H9 (cell line): ENCODE measurements around the gene MYH15. TPM values are rescaled to one million over a fixed set of nuclear protein-coding genes. Genes with fewer than 3 reads are reported as not detected.

Experiments
- DNase-seq: peaks from one replicate; pipeline ENCODE4 v3.0.0-alpha.2; 2017
- H2AFZ ChIP-seq: one replicate; pipeline ENCODE4 v1.6.1; 2013; ENCODE audit warnings: mild to moderate bottlenecking, low read length, control low read depth, moderate library complexity
- H2AK5ac ChIP-seq: 2 replicates; pipeline ENCODE4 v1.6.1; 2013; ENCODE audit warnings: low read length, control low read depth, mixed read lengths; ENCODE audit not compliant: insufficient read length
- H2BK120ac ChIP-seq: one replicate; pipeline ENCODE4 v1.6.1; 2013; ENCODE audit warnings: low read depth, mild to moderate bottlenecking, low read length, control low read depth, inconsistent platforms; ENCODE audit not compliant: poor library complexity, severe bottlenecking
- H2BK12ac ChIP-seq: 2 replicates; pipeline ENCODE4 v1.6.1; 2013; ENCODE audit warnings: low read length, control low read depth, mixed read lengths, low read depth; ENCODE audit not compliant: insufficient read length
- H2BK15ac ChIP-seq: 2 replicates; pipeline ENCODE4 v1.6.1; 2013; ENCODE audit warnings: low read depth, low read length, control low read depth
- H2BK20ac ChIP-seq: one replicate; pipeline ENCODE4 v1.6.1; 2013; ENCODE audit warnings: low read depth, mild to moderate bottlenecking, low read length, control low read depth, inconsistent platforms; ENCODE audit not compliant: poor library complexity, severe bottlenecking
- H2BK5ac ChIP-seq: 2 replicates; pipeline ENCODE4 v1.6.1; 2013; ENCODE audit warnings: low read length, control low read depth, mixed read lengths; ENCODE audit not compliant: insufficient read length
- H3K14ac ChIP-seq: 2 replicates; pipeline ENCODE4 v1.6.1; 2013; ENCODE audit warnings: low read length, control low read depth; ENCODE audit not compliant: insufficient read depth
- H3K18ac ChIP-seq: 2 replicates; pipeline ENCODE4 v1.6.1; 2013; ENCODE audit warnings: low read depth, mild to moderate bottlenecking, mixed read lengths, low read length, control low read depth; ENCODE audit not compliant: insufficient read length
- H3K23ac ChIP-seq: 2 replicates; pipeline ENCODE4 v1.6.1; 2013; ENCODE audit warnings: low read length, control low read depth, mixed read lengths, low read depth; ENCODE audit not compliant: insufficient read length
- H3K23me2 ChIP-seq: 2 replicates; pipeline ENCODE4 v1.6.1; 2013; ENCODE audit warnings: low read depth, mild to moderate bottlenecking, mixed read lengths, low read length, control low read depth; ENCODE audit not compliant: insufficient read length, poor library complexity, severe bottlenecking
- H3K27ac ChIP-seq: 2 replicates; pipeline ENCODE4 v1.5.1; 2013; ENCODE audit warnings: low read length, control low read depth, mixed read lengths, low read depth; ENCODE audit not compliant: insufficient read length
- H3K27me3 ChIP-seq: 2 replicates; pipeline ENCODE4 v1.6.1; 2013; ENCODE audit warnings: low read length, control low read depth, inconsistent platforms; ENCODE audit not compliant: insufficient read depth
- H3K4ac ChIP-seq: 2 replicates; pipeline ENCODE4 v1.6.1; 2013; ENCODE audit warnings: low read depth, mild to moderate bottlenecking, control low read depth, inconsistent platforms, low read length, moderate library complexity
- H3K4me1 ChIP-seq: 2 replicates; pipeline ENCODE4 v1.6.1; 2013; ENCODE audit warnings: low read length, control low read depth, inconsistent platforms; ENCODE audit not compliant: insufficient read depth
- H3K4me2 ChIP-seq: 2 replicates; pipeline ENCODE4 v1.6.1; 2013; ENCODE audit warnings: low read length, control low read depth, mixed read lengths; ENCODE audit not compliant: insufficient read length, insufficient read depth
- H3K56ac ChIP-seq: 2 replicates; pipeline ENCODE4 v1.6.1; 2013; ENCODE audit warnings: low read depth, mild to moderate bottlenecking, mixed read lengths, low read length, control low read depth; ENCODE audit not compliant: insufficient read length
- H3K79me1 ChIP-seq: 2 replicates; pipeline ENCODE4 v1.6.1; 2013; ENCODE audit warnings: low read depth, mild to moderate bottlenecking, moderate library complexity, low read length, control low read depth, inconsistent platforms; ENCODE audit not compliant: insufficient read depth, poor library complexity, severe bottlenecking
- H3K79me2 ChIP-seq: 2 replicates; pipeline ENCODE4 v1.6.1; 2013; ENCODE audit warnings: low read length, control low read depth, inconsistent platforms; ENCODE audit not compliant: insufficient read depth
- H3K9ac ChIP-seq: 2 replicates; pipeline ENCODE4 v1.6.1; 2013; ENCODE audit warnings: low read length, control low read depth, mixed read lengths; ENCODE audit not compliant: insufficient read length; ENCODE audit errors: extremely low read depth
- H3K9me3 ChIP-seq: one replicate; pipeline ENCODE4 v1.6.1; 2013; ENCODE audit warnings: low read depth, low read length, inconsistent platforms; ENCODE audit not compliant: control insufficient read depth
- H3T11ph ChIP-seq: one replicate; pipeline ENCODE4 v1.6.1; 2013; ENCODE audit warnings: mild to moderate bottlenecking, low read length, control low read depth, inconsistent platforms
- H4K20me1 ChIP-seq: one replicate; pipeline ENCODE4 v1.6.1; 2013; ENCODE audit not compliant: control insufficient read depth, insufficient read length, insufficient read depth
- H4K5ac ChIP-seq: 2 replicates; pipeline ENCODE4 v1.6.1; 2013; ENCODE audit warnings: low read depth, mild to moderate bottlenecking, mixed read lengths, low read length, control low read depth; ENCODE audit not compliant: insufficient read length
- H4K8ac ChIP-seq: replicated peaks from 2 replicates; pipeline ENCODE4 v1.6.1; 2013; ENCODE audit warnings: low read length, control low read depth, mixed read lengths, low read depth; ENCODE audit not compliant: insufficient read length
- H4K91ac ChIP-seq: 2 replicates; pipeline ENCODE4 v1.6.1; 2013; ENCODE audit warnings: low read depth, mild to moderate bottlenecking, moderate library complexity, mixed read lengths, low read length, control low read depth; ENCODE audit not compliant: insufficient read length
- H3K27ac Mint-ChIP-seq, 3 experiments: 2 replicates in 2 of 3; 3 replicates in 1 of 3; pipeline ENCODE4 v1.8.0; 2020 to 2021; ENCODE audit warnings: mixed read lengths in 3 of 3, mild to moderate bottlenecking in 1 of 3, moderate library complexity in 1 of 3
- H3K27me3 Mint-ChIP-seq: 2 replicates; pipeline ENCODE4 v1.8.0; 2021; ENCODE audit warnings: low read depth, mild to moderate bottlenecking, moderate library complexity, mixed read lengths
- H3K36me3 Mint-ChIP-seq, 3 experiments: 2 replicates in 2 of 3; 3 replicates in 1 of 3; pipeline ENCODE4 v1.8.0; 2020 to 2021; ENCODE audit warnings: low read depth in 3 of 3, mixed read lengths in 3 of 3; ENCODE audit not compliant: insufficient read depth in 1 of 3
- H3K4me1 Mint-ChIP-seq, 2 experiments: 2 replicates each; pipeline ENCODE4 v1.8.0; 2020; ENCODE audit warnings: mixed read lengths in 2 of 2
- H3K4me3 Mint-ChIP-seq, 2 experiments: 2 replicates in 1 of 2; 3 replicates in 1 of 2; pipeline ENCODE4 v1.8.0; 2020 to 2021; ENCODE audit warnings: mild to moderate bottlenecking in 2 of 2, mixed read lengths in 2 of 2, moderate library complexity in 1 of 2
- H3K9me3 Mint-ChIP-seq, 2 experiments: 2 replicates in 1 of 2; 3 replicates in 1 of 2; pipeline ENCODE4 v1.8.0; 2020; ENCODE audit warnings: mild to moderate bottlenecking in 2 of 2, mixed read lengths in 2 of 2, moderate library complexity in 1 of 2
- CTCF ChIP-seq: fragments of 200-600 bp; sonication (generic); conservative IDR thresholded peaks from 3 replicates; pipeline ENCODE4 v1.8.0; 2021; ENCODE audit warnings: antibody characterized with exemption, mild to moderate bottlenecking
- WGBS: extraction: QIAGEN DNeasy Blood & Tissue Kit; methylation state at CpG from one replicate; pipeline ENCODE4 v1.1.7; 2013; ENCODE audit warnings: missing lambda C conversion rate, low lambda C conversion rate, mixed read lengths; ENCODE audit not compliant: insufficient read length; ENCODE audit errors: extremely low coverage; 5-methylcytosine and 5-hydroxymethylcytosine counted together
- total RNA-seq: library from RNA; stranded (reverse); gene quantifications from 2 replicates; pipeline ENCODE4 v1.2.1, GENCODE V29; 2021

MYH15 gene
- total RNA-seq, 1 experiment from 2014 or later = 0.13 TPM

- Histone ChIP-seq H2BK12ac (no peak overlapping the region), H2BK20ac (no peak overlapping the region), H3K23me2 (no peaks in the 10 kb centered on the region), H2AFZ (no peak overlapping the region), H3T11ph (no peak overlapping the region), H2AK5ac (no peak overlapping the region), H3K27ac (no peak overlapping the region), H3K9me3 (no peaks in the 10 kb centered on the region), H3K23ac (no peak overlapping the region), H3K14ac (no peak overlapping the region), H2BK120ac (no peak overlapping the region), H3K4ac (no peak overlapping the region), H3K4me1 (no peaks in the 10 kb centered on the region), H3K79me1 (no peaks in the 10 kb centered on the region), H3K56ac (no peak overlapping the region), H2BK5ac (no peak overlapping the region), H4K91ac (no peak overlapping the region), H3K18ac (no peak overlapping the region), H4K5ac (no peak overlapping the region), H3K27me3 (no peaks in the 10 kb centered on the region), H4K20me1 (no peaks in the 10 kb centered on the region), H2BK15ac (no peak overlapping the region), H3K79me2 (no peaks in the 10 kb centered on the region), H3K9ac (no peak overlapping the region), H4K8ac (no peak overlapping the region), H3K4me2 (no peak overlapping the region)
- no peaks in the 10 kb centered on the region for H3K27me3 Mint-ChIP-seq
- DNase-seq = no peak
- no peak for TF ChIP-seq CTCF
- no CpG with 5 or more reads among the region's 2 CpGs for WGBS
- no peaks in the 10 kb centered on the region for H3K36me3 Mint-ChIP-seq
- H3K27ac Mint-ChIP-seq = no peak overlapping the region
- H3K4me1 Mint-ChIP-seq = no peaks in the 10 kb centered on the region
- no peaks in the 10 kb centered on the region for H3K9me3 Mint-ChIP-seq
- no peak overlapping the region for H3K4me3 Mint-ChIP-seq
These were observed 89.5 kb downstream of the MYH15 start for GRCh38 chr3:108420926-108421325.
